NCI-H446 (cell line): ENCODE results near the gene DIPK1A.

Source experiments
- DNase-seq, 2 experiments: peaks; one replicate each; lab custom pipeline; 2025; lab: John Stamatoyannopoulos, UW

The DIPK1A gene

DNA sequence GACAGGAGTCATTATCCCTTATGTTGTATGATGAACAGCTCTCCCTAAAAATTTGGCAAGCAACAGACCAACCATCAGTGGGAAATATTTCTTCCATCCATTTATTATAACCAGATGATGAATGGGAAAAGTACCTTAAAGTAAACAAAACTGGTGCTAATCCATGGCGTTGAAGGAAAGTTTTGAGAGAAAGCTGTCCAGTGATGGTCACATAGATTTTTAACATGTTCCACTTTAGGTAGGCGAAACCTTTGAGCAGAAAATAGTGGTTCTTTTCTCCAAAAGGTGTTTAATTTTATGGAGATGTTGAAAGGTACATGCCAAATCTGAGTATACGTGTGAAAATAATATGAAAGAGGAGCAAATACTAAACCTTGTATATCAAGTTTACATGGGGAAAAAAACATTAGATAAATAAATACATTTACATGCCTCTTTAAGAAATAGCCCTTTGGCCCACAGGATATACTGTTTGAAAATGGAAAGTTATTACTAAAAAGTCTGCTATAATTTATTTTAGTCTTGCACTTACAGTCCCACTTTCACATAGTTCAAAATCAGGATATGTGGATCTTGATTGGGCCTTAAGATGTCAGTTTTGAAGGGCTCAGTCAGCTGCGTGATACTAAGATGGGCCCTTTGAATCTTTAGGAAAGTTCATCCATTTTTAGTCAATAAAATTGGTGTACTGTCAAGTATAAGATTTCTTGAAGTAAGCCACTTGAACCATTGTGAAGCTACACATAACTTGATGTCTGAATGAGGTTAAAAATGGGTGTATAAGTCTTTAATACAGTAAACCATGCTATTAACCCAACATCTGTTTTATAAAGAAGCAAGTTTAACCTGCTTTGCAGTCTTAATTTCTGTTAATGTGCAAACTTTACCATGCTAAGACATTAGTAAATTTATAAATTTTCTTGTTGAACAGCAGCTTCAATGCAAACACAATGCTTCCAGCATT is 118.9 kb downstream of the DIPK1A start:
- DNase-seq = no peak

DNA sequence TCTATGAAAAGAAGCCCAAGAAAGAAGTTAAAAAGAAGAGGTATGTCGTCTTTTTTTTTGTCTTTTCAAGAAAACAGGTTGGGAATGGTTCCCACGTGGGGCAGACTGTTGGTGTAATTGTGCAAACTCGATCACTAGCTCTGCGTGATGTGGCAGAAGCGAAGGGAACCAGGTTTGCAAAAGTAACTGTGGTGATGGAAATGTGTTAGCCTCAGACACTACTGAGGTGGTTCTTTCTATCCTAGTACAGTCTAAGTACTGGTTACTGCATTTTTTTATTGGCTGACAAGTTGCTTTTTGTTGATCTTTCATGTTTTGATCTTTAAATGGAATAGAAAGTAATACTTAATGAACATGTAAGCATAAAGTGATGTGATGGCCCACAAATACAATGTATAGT is 120.7 kb downstream of the DIPK1A start:
- DNase-seq = no peak

DNA sequence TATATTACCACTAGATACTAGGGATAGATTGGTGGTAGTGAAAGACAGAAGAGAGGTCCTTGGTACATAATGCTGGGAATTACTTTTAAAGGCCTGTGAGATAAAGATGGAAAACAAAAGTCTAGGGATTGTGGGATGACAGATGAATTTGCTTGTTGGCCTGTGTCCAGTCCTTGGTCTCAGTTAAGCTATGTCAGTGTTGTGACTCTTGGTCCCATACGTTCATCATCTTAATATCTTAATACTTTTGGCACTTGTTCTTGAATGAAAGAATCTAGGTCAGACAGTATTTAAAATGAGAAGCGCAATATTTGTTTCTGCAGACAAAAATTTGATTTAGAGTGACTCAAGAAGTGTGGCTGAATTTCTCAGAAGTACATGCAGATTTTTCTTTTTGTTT is 121.8 kb downstream of the DIPK1A start:
- no peak for DNase-seq

GRCh38 chr1:92838519-92838918 is 122.7 kb downstream of the DIPK1A start:
- no peak for DNase-seq

GRCh38 chr1:92837062-92837461 is 124.2 kb downstream of the DIPK1A start:
- no peak for DNase-seq

DNA sequence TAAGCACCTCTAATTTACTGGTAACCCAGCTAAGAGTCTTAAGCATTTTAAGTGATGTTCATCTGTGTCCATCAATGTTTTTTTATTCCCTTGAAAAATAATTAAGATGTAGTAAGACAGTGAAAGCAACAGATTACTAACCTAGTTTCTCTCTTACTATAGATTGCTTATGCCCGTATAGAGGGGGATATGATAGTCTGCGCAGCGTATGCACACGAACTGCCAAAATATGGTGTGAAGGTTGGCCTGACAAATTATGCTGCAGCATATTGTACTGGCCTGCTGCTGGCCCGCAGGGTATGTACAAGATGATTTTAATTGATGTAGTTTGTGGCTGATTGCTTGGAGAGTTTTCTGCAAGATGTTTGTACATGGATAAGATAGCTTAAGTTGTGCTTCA is 126.6 kb downstream of the DIPK1A start:
- no peak for DNase-seq

- no peak for DNase-seq
Observed at GRCh38 chr1:92833840-92834239, 127.4 kb downstream of the DIPK1A start.

- DNase-seq = no peak
Observed at GRCh38 chr1:92832537-92833114, 128.6 kb downstream of the DIPK1A start.

DNA sequence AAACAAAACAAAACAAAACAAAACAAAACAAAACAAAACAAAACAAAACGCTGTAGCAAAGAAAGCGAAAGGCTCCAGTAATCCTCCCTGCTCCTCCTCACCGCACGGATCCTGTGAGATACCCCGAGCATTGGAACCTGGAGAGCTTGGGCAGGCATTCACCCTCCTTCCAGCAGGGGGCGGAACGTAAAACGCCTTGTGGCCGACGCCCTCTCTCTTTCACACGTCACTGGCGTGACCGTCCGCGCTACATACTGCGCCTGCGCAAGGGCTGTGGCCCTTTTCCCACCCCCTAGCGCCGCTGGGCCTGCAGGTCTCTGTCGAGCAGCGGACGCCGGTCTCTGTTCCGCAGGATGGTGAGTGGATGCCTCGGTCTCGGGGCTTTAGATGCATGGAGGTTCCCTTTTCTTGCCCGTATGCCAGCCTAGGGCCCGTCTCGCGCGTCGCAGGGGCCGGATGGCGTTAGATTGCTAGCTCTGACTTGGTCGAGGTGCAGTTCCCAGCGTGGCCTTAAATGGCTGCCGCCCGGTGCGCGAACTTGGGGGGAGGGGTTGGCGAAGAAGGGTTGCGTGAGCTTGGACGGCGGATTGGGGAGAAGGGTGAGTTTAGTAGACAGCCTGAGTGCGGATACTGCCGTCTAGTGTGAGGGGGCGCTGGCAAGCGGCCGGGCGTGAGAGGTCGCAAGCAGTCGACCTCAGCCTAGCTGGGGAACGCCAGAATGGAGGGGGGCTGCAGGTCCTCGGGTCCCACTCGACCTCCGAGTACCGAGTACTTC is 129.3 kb downstream of the DIPK1A start, which contains the start of gene RPL5:
RPL5 (plus strand) TSS at position 279 of the 775 bp plus-strand sequence; CDS start at position 354, 75 bp downstream.
- DNase-seq = peak; percentile 98 to 99

GRCh38 chr1:92831368-92831761 is 129.9 kb downstream of the DIPK1A start:
- no peak for DNase-seq

DNA sequence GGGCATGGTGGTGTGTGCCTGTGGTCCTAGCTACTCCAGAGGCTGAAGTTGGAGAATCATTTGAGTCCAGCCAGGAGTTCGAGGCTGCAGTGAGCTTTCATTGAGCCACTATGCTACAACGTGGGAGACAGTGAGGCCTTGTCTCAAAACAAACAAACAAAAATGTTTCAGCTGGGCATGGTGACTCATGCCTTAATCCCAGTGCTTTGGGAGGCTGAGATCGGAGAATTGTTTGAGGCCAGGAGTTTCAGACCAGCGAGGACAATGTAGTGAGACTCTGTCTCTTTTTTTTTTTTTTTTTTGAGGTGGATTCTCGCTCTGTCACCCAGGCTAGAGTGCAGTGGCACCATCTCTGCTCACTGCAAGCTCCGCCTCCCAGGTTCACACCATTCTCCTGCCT is 134.5 kb downstream of the DIPK1A start:
- DNase-seq = no peak

DNA sequence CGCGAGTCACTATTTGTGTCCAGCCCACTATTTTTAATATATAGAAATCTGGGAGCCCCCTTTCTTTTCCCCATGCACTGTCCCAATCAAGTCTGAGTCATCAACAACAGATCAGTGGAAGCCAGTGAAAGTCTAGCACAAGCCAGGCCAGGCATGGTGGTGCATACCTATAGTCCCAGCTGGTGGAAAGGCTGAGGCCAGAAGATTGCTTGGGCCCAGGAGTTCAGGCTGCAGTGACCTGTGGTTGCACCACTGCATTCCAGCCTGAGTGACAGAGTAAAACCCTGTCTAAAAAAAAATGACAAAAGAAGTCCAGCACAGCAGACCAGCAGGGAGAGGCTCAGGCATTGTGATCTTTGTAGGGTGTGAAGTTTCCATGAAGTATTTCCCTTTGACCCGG is 138.4 kb downstream of the DIPK1A start:
- DNase-seq = no peak

DNA sequence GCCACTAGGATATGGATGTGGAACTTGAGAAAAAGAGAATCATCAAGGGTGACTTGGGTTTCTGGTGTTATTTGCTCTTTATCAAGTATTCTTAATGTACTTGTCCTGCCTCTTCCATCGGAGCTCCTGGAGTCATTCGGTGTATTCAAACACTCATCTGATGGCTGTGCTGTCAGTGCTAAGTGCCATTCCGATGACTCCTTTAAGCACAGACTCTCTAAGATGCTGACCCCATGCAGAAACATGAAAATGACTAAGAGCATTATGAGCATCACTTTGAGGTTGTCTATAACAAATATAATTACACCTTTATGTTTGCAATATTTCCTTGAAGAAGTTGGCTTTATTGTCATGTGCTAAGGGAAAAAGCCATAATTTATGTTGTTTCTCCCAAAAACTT is 140.7 kb downstream of the DIPK1A start:
- no peak for DNase-seq

DNA sequence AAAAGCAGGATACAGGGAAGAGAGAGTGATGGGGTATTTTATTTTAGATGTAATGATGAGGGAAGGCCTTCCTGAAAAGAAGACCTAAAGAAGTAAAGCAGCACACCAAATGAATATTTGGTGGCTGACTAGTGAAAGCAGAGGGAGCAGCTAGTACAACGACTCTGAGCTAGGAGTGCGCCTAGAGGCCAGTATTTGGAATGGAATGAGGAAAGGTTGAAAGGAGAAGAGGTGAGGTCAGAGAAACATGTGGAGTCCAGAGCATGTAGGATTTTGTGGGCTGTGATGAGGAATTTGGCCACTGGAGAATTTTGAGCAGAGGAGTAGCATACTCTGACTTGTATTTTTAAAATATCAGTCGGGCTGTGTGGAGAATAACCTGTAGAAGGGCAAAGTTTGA is 141.2 kb downstream of the DIPK1A start:
- no peak for DNase-seq

- peak in 1 of 2 experiments; percentile 32 for DNase-seq
Observed at GRCh38 chr1:92817986-92818764, 143.1 kb downstream of the DIPK1A start.

DNA sequence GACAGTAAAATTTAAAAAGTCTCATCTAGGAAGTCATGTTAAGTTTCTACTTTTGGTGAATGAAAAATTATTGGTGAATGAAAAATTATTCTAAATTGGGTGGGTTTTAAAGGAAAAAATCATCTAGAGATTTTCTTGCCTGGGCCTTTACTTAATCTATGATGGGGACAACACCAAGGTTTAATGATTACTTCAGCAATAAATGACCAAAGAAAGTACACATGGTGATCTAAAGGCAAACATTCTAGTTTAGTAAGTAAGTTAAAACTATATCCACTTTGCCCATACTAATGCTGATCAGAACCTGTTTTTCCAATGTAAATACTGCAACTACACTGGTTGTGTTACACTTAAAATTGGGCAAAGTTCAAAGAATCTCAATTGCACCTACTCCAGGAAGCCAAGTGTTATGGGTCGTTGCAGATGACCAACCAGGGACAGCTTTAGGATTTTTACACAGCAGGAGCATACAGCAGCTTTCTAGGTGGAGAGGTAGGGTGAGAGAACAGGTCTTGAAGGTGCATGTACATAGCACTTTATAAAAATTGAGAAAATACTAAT is 144.0 kb downstream of the DIPK1A start:
- DNase-seq = no peak

- no peak for DNase-seq
Observed at GRCh38 chr1:92816732-92817131, 144.5 kb downstream of the DIPK1A start.

DNA sequence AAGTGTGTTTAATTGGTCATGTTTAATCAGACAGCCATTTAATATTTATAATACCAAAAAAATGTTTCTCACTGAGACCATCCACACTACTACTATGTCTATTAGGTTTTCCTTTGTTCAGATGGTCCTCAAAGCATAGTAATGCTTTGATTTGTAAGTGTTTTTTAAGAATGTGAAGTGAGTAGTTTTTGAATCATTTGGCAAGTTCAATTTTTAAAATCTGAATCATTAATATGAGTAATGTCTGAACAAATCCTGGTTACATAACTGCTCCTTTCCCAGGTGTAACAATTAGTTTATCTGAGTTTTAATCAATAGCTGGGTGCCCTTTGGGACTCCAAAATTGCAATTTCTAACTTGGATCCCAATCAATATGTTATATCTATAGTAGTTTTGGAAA is 152.9 kb downstream of the DIPK1A start:
- no peak for DNase-seq

- no peak for DNase-seq
Observed at GRCh38 chr1:92805216-92805615, 156.0 kb downstream of the DIPK1A start.

- DNase-seq = no peak
Observed at GRCh38 chr1:92804721-92805201, 156.5 kb downstream of the DIPK1A start.
